Liver (tissue), 9 donors: ENCODE measurements around the gene PER2. TPM values are rescaled to one million over a fixed set of nuclear protein-coding genes. Genes with fewer than 3 reads are reported as not detected.

Experiments used
- DNase-seq: peaks from one replicate; pipeline ENCODE4 v3.0.0-alpha.2; 2017; ENCODE audit warnings: low spot score
- H3K27ac ChIP-seq, 2 donors: one replicate each; pipeline ENCODE4 v1.7.0; 2013; ENCODE audit warnings: inconsistent platforms in 2 of 2, low read length in 2 of 2, control low read depth in 1 of 2, low read depth in 1 of 2, mild to moderate bottlenecking in 1 of 2
- H3K27me3 ChIP-seq, 4 donors: one replicate each; pipeline versions ENCODE4 v1.6.1 to v1.7.0; 2013; ENCODE audit warnings: low read length in 3 of 4, inconsistent platforms in 1 of 4, mild to moderate bottlenecking in 1 of 4, moderate library complexity in 1 of 4; ENCODE audit not compliant: control insufficient read depth in 4 of 4, insufficient read depth in 4 of 4
- H3K36me3 ChIP-seq, 4 donors: one replicate each; pipeline versions ENCODE4 v1.6.1 to v1.7.0; 2013; ENCODE audit warnings: low read length in 3 of 4, mild to moderate bottlenecking in 3 of 4, low read depth in 1 of 4, moderate library complexity in 1 of 4; ENCODE audit not compliant: control insufficient read depth in 4 of 4, insufficient read depth in 3 of 4
- H3K4me1 ChIP-seq, 4 donors: one replicate each; pipeline versions ENCODE4 v1.6.1 to v1.7.0; 2013; ENCODE audit warnings: low read length in 3 of 4, mild to moderate bottlenecking in 3 of 4, moderate library complexity in 1 of 4; ENCODE audit not compliant: control insufficient read depth in 4 of 4, insufficient read depth in 4 of 4
- H3K4me3 ChIP-seq, 3 donors: one replicate each; pipeline versions ENCODE4 v1.6.1 to v1.7.0; 2013; ENCODE audit warnings: low read length in 3 of 3, control low read depth in 1 of 3, low read depth in 1 of 3, mild to moderate bottlenecking in 1 of 3
- H3K9ac ChIP-seq, 2 donors: one replicate each; pipeline ENCODE4 v1.7.0; 2013; ENCODE audit warnings: low read length in 2 of 2, mild to moderate bottlenecking in 2 of 2, moderate library complexity in 2 of 2, control low read depth in 1 of 2, low read depth in 1 of 2
- H3K9me3 ChIP-seq, 4 donors: one replicate each; pipeline versions ENCODE4 v1.6.1 to v1.7.0; 2013; ENCODE audit warnings: low read length in 3 of 4; ENCODE audit not compliant: control insufficient read depth in 4 of 4
- EGR1 ChIP-seq, 2 donors: IDR thresholded peaks; 2 replicates each; pipeline ENCODE4 v1.6.1; 2016 to 2018; ENCODE audit warnings: antibody characterized with exemption in 2 of 2, low read depth in 2 of 2
- FOXA1 ChIP-seq: IDR thresholded peaks from 2 replicates; pipeline ENCODE4 v1.6.1; 2016; ENCODE audit warnings: antibody characterized with exemption
- FOXA2 ChIP-seq: IDR thresholded peaks from 2 replicates; pipeline ENCODE4 v1.6.1; 2016; ENCODE audit warnings: antibody characterized with exemption
- GABPA ChIP-seq, 2 donors: IDR thresholded peaks in 1 of 2; conservative IDR thresholded peaks in 1 of 2; 2 replicates each; pipeline ENCODE4 v1.6.1; 2016; ENCODE audit warnings: antibody characterized with exemption in 2 of 2, mild to moderate bottlenecking in 1 of 2, moderate library complexity in 1 of 2
- HNF4A ChIP-seq, 2 donors: conservative IDR thresholded peaks; 2 replicates each; pipeline ENCODE4 v1.6.1; 2016; ENCODE audit warnings: antibody characterized with exemption in 2 of 2, mild to moderate bottlenecking in 2 of 2
- HNF4G ChIP-seq: IDR thresholded peaks from 2 replicates; pipeline ENCODE4 v1.6.1; 2016; ENCODE audit warnings: antibody characterized with exemption
- JUND ChIP-seq, 2 donors: IDR thresholded peaks; 2 replicates each; pipeline ENCODE4 v1.6.1; 2016; ENCODE audit warnings: antibody characterized with exemption in 2 of 2
- NR2F2 ChIP-seq: IDR thresholded peaks from 2 replicates; pipeline ENCODE4 v1.6.1; 2016; ENCODE audit warnings: antibody characterized with exemption
- RAD21 ChIP-seq, 2 donors: IDR thresholded peaks; 2 replicates each; pipeline ENCODE4 v1.6.1; 2016; ENCODE audit warnings: antibody characterized with exemption in 2 of 2, mild to moderate bottlenecking in 2 of 2
- RXRA ChIP-seq, 2 donors: IDR thresholded peaks; 2 replicates each; pipeline ENCODE4 v1.6.1; 2017 to 2018; ENCODE audit warnings: antibody characterized with exemption in 2 of 2, mild to moderate bottlenecking in 1 of 2
- SP1 ChIP-seq: IDR thresholded peaks from 2 replicates; pipeline ENCODE4 v1.6.1; 2018; ENCODE audit warnings: antibody characterized with exemption, mild to moderate bottlenecking
- TAF1 ChIP-seq: conservative IDR thresholded peaks from 2 replicates; pipeline ENCODE4 v1.6.1; 2016; ENCODE audit warnings: antibody characterized with exemption, mild to moderate bottlenecking
- YY1 ChIP-seq: IDR thresholded peaks from 2 replicates; pipeline ENCODE4 v1.6.1; 2016; ENCODE audit warnings: antibody characterized with exemption, mild to moderate bottlenecking
- WGBS: extraction: QIAGEN DNeasy Blood & Tissue Kit; methylation state at CpG from one replicate; pipeline ENCODE4 v1.1.7; 2013; 5-methylcytosine and 5-hydroxymethylcytosine counted together
- polyA plus RNA-seq, 2 donors: library from polyadenylated mRNA; stranded (reverse) in 1 of 2; unstranded in 1 of 2; fragments of 200-250 nt in 1 of 2; fragments of >200 nt in 1 of 2; fragmentation: Nextera tagmentation in 1 of 2; extraction: Ambion mirVana in 1 of 2; gene quantifications; one replicate each; pipeline versions ENCODE4 v1.2.1 to v1.2.3, GENCODE V29; 2013 to 2015
- total RNA-seq, 2 donors: library from RNA; depleted of rRNA; stranded (reverse); fragments of >200 nt; gene quantifications; one replicate each; pipeline ENCODE4 v1.2.3, GENCODE V29; 2014
- TF ChIP-seq, protein P1 (sequence below): IDR thresholded peaks from 2 replicates; pipeline ENCODE4 v1.6.1; 2016; ENCODE audit warnings: antibody characterized with exemption
- TF ChIP-seq, protein P2 (sequence below): IDR thresholded peaks from 2 replicates; pipeline ENCODE4 v1.6.1; 2016; ENCODE audit warnings: antibody characterized with exemption
- TF ChIP-seq, protein P3 (sequence below): fragments of 150-350 bp; IDR thresholded peaks from 2 replicates; pipeline ENCODE4 v1.5.1; 2017; ENCODE audit warnings: improper control_type of control experiment, low read depth, low read length; ENCODE audit not compliant: missing input control
- TF ChIP-seq, protein P4 (sequence below): IDR thresholded peaks from 2 replicates; pipeline ENCODE4 v1.6.1; 2016; ENCODE audit warnings: antibody characterized with exemption
- TF ChIP-seq, protein P5 (sequence below): IDR thresholded peaks from 2 replicates; pipeline ENCODE4 v1.6.1; 2016; ENCODE audit warnings: antibody characterized with exemption, mild to moderate bottlenecking
- donor health status: healthy.
- donor health status: healthy.
- donor health status: healthy.
- donor health status: healthy.
- donor health status: healthy.

PER2 gene
- total and polyA plus RNA-seq, 4 donors, result 1.1 to 12.5 (median 4.1) TPM

DNA sequence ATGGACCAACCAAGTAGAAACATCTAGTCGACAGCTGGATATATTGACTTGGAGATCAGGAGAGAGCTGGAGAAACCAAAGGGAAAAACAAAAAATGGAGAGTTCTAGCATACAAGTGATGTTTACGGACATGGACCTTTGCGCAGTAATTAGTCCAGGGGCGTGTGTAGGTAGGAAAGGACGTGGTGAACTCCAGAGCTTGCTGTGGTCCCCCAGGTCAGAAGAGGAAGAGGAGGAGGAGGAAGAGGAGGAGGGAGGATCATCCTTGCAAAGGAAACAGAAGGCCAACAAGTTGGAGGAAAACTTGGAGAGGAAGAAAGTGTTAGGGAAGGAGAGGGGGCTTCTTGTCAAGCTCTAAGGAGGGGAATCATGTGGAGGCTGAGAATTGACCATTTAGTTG lies 49.4 kb upstream of the PER2 start:
- no peaks in the 10 kb centered on the region for H3K27me3 ChIP-seq
- no peak overlapping the region for H3K9ac ChIP-seq
- no peak for DNase-seq
- H3K27ac ChIP-seq, result no peak overlapping the region
- 90% methylated on average over 5 of the region's 5 CpGs for WGBS
- H3K4me3 ChIP-seq, result no peak overlapping the region
- H3K36me3 ChIP-seq, result peaks cover 0 to 8% (median 2%) of the 10 kb centered on the region in 4 donors
- H3K9me3 ChIP-seq, result no peaks in the 10 kb centered on the region
- H3K4me1 ChIP-seq, result peaks cover 0 to 17% (median 5%) of the 10 kb centered on the region in 4 donors
- no peak for TF ChIP-seq FOXA2

DNA sequence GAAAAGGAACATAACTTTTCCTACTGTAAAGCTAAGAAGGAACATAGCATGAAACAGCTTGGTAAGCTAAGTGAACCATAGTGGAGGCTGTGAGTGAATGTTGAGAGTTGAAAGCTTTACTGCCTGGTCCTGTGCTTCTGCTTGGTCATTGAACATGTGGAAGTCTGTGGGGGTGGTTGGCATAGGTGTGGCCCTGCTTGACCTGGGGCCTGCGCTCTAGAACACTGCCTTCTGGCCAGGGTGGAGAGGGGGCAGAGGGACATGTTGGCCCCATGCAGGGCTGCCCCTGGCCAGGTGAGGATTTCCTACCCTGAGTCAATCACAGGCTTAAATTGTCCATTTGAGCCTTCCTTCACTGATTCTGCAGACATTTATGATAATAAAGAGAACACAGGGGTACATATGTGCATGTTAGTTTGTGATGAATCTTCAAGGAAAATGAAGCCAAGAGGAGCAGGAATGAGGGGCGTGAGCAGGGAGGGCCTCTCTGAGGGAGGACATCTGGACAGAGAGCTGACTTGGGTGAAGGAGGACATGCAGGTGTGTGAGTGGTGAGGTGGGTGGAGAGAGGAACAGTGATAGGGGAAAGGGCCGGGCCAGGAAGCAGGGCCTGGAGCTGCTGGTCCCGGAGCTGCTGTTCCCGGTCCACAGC lies 48.5 kb upstream of the PER2 start:
- TF ChIP-seq HNF4A (conservative IDR thresholded peaks at IDR 0.05) (no peak), RXRA (IDR thresholded peaks at IDR 0.05) (no peak), RAD21 (IDR thresholded peaks at IDR 0.05) (no peak), HNF4G (no peak), GABPA (IDR thresholded peaks at IDR 0.05 in 1 of 2, conservative IDR thresholded peaks at IDR 0.05 in 1 of 2) (no peak), TAF1 (no peak), FOXA1 (no peak), EGR1 (IDR thresholded peaks at IDR 0.05; ENCODE audit: low read depth in 2 of 2) (no peak), SP1 (no peak), FOXA2 (no peak), YY1 (no peak), NR2F2 (no peak), JUND (IDR thresholded peaks at IDR 0.05) (no peak)
- TF ChIP-seq, protein P1, sequence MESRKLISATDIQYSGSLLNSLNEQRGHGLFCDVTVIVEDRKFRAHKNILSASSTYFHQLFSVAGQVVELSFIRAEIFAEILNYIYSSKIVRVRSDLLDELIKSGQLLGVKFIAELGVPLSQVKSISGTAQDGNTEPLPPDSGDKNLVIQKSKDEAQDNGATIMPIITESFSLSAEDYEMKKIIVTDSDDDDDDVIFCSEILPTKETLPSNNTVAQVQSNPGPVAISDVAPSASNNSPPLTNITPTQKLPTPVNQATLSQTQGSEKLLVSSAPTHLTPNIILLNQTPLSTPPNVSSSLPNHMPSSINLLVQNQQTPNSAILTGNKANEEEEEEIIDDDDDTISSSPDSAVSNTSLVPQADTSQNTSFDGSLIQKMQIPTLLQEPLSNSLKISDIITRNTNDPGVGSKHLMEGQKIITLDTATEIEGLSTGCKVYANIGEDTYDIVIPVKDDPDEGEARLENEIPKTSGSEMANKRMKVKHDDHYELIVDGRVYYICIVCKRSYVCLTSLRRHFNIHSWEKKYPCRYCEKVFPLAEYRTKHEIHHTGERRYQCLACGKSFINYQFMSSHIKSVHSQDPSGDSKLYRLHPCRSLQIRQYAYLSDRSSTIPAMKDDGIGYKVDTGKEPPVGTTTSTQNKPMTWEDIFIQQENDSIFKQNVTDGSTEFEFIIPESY, result no peak
- TF ChIP-seq, protein P2, sequence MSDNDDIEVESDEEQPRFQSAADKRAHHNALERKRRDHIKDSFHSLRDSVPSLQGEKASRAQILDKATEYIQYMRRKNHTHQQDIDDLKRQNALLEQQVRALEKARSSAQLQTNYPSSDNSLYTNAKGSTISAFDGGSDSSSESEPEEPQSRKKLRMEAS, result no peak
- TF ChIP-seq, protein P3, sequence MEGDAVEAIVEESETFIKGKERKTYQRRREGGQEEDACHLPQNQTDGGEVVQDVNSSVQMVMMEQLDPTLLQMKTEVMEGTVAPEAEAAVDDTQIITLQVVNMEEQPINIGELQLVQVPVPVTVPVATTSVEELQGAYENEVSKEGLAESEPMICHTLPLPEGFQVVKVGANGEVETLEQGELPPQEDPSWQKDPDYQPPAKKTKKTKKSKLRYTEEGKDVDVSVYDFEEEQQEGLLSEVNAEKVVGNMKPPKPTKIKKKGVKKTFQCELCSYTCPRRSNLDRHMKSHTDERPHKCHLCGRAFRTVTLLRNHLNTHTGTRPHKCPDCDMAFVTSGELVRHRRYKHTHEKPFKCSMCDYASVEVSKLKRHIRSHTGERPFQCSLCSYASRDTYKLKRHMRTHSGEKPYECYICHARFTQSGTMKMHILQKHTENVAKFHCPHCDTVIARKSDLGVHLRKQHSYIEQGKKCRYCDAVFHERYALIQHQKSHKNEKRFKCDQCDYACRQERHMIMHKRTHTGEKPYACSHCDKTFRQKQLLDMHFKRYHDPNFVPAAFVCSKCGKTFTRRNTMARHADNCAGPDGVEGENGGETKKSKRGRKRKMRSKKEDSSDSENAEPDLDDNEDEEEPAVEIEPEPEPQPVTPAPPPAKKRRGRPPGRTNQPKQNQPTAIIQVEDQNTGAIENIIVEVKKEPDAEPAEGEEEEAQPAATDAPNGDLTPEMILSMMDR, result no peak
- TF ChIP-seq, protein P4, sequence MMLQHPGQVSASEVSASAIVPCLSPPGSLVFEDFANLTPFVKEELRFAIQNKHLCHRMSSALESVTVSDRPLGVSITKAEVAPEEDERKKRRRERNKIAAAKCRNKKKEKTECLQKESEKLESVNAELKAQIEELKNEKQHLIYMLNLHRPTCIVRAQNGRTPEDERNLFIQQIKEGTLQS, result no peak
- TF ChIP-seq, protein P5, sequence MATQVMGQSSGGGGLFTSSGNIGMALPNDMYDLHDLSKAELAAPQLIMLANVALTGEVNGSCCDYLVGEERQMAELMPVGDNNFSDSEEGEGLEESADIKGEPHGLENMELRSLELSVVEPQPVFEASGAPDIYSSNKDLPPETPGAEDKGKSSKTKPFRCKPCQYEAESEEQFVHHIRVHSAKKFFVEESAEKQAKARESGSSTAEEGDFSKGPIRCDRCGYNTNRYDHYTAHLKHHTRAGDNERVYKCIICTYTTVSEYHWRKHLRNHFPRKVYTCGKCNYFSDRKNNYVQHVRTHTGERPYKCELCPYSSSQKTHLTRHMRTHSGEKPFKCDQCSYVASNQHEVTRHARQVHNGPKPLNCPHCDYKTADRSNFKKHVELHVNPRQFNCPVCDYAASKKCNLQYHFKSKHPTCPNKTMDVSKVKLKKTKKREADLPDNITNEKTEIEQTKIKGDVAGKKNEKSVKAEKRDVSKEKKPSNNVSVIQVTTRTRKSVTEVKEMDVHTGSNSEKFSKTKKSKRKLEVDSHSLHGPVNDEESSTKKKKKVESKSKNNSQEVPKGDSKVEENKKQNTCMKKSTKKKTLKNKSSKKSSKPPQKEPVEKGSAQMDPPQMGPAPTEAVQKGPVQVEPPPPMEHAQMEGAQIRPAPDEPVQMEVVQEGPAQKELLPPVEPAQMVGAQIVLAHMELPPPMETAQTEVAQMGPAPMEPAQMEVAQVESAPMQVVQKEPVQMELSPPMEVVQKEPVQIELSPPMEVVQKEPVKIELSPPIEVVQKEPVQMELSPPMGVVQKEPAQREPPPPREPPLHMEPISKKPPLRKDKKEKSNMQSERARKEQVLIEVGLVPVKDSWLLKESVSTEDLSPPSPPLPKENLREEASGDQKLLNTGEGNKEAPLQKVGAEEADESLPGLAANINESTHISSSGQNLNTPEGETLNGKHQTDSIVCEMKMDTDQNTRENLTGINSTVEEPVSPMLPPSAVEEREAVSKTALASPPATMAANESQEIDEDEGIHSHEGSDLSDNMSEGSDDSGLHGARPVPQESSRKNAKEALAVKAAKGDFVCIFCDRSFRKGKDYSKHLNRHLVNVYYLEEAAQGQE, result no peak
- Histone ChIP-seq H3K36me3 (peaks cover 0 to 8% (median 2%) of the 10 kb centered on the region in 4 donors), H3K9ac (no peak overlapping the region), H3K27ac (no peak overlapping the region), H3K4me3 (no peak overlapping the region), H3K27me3 (no peaks in the 10 kb centered on the region), H3K9me3 (no peaks in the 10 kb centered on the region), H3K4me1 (peaks cover 0 to 17% (median 5%) of the 10 kb centered on the region in 4 donors)
- 92% methylated on average over 5 of the region's 5 CpGs for WGBS
- no peak for DNase-seq
